Neural cell (in vitro differentiated cells): ENCODE data around the gene SH3RF2. TPM values are rescaled to one million over a fixed set of nuclear protein-coding genes. Genes with fewer than 3 reads are reported as not detected.

Experiments
- H2AFZ ChIP-seq: fragments of 200-600, 300-800 bp; sonication (generic), shearing (Covaris generic); 2 replicates; pipeline ENCODE4 v1.6.0; 2014; ENCODE audit warnings: low read depth, mild to moderate bottlenecking, antibody characterized with exemption, low read length, moderate library complexity
- H3F3A ChIP-seq: fragments of 200-600 bp; shearing (Covaris generic); 2 replicates; pipeline ENCODE4 v1.6.1; 2016; ENCODE audit warnings: mild to moderate bottlenecking, moderate library complexity, mixed read lengths, antibody characterized with exemption, low read length; ENCODE audit not compliant: insufficient read depth, poor library complexity, severe bottlenecking
- H3K27ac ChIP-seq: fragments of 200-600, 300-800 bp; sonication (generic), shearing (Covaris generic); 2 replicates; pipeline ENCODE4 v1.5.1; 2014; ENCODE audit warnings: mild to moderate bottlenecking, low read length, moderate library complexity
- H3K27me3 ChIP-seq: fragments of 300-800, 200-600 bp; sonication (generic), shearing (Covaris generic); 2 replicates; pipeline ENCODE4 v1.6.0; 2014; ENCODE audit warnings: mild to moderate bottlenecking, low read depth, low read length, moderate library complexity; ENCODE audit not compliant: insufficient read depth
- H3K36me3 ChIP-seq: fragments of 300-800, 200-600 bp; sonication (generic), shearing (Covaris generic); 2 replicates; pipeline ENCODE4 v1.5.1; 2014; ENCODE audit warnings: mild to moderate bottlenecking, antibody characterized with exemption, low read length, moderate library complexity; ENCODE audit not compliant: insufficient read depth
- H3K4me2 ChIP-seq: fragments of 300-800, 200-600 bp; sonication (generic), shearing (Covaris generic); 2 replicates; pipeline ENCODE4 v1.6.0; 2014; ENCODE audit warnings: mild to moderate bottlenecking, low read length
- H3K4me3 ChIP-seq: fragments of 300-800, 200-600 bp; sonication (generic), shearing (Covaris generic); 2 replicates; pipeline ENCODE4 v1.5.1; 2014; ENCODE audit warnings: mild to moderate bottlenecking, low read length, moderate library complexity
- H3K79me2 ChIP-seq: fragments of 200-600 bp; shearing (Covaris generic); replicated peaks from 2 replicates; pipeline ENCODE4 v1.6.0; 2014; ENCODE audit warnings: mild to moderate bottlenecking, low read length, moderate library complexity; ENCODE audit not compliant: insufficient read depth
- H3K9ac ChIP-seq: fragments of 300-800, 200-600 bp; sonication (generic), shearing (Covaris generic); 2 replicates; pipeline ENCODE4 v1.6.1; 2016; ENCODE audit warnings: mild to moderate bottlenecking, low read length, mixed read lengths
- H3K9me2 ChIP-seq: fragments of 200-600 bp; shearing (Covaris generic); 2 replicates; pipeline ENCODE4 v1.6.1; 2016; ENCODE audit warnings: mild to moderate bottlenecking, low read length, mixed read lengths; ENCODE audit not compliant: insufficient read depth
- H3K9me3 ChIP-seq: fragments of 200-600, 300-800 bp; sonication (generic), shearing (Covaris generic); 2 replicates; pipeline ENCODE4 v1.6.1; 2016; ENCODE audit warnings: mild to moderate bottlenecking, mixed run types, low read length, moderate library complexity, mixed read lengths
- H4K20me1 ChIP-seq: fragments of 200-600 bp; shearing (Covaris generic); 2 replicates; pipeline ENCODE4 v1.6.1; 2016; ENCODE audit warnings: mild to moderate bottlenecking, mixed run types; ENCODE audit not compliant: insufficient read depth
- CTCF ChIP-seq: fragments of 450-650 bp; IDR thresholded peaks from 2 replicates; pipeline ENCODE4 v1.5.1; 2014; ENCODE audit warnings: antibody characterized with exemption, mild to moderate bottlenecking, moderate library complexity; ENCODE audit not compliant: poor library complexity, severe bottlenecking
- EP300 ChIP-seq: fragments of 450-650 bp; conservative IDR thresholded peaks from 2 replicates; pipeline ENCODE4 v1.6.1; 2014; ENCODE audit warnings: antibody characterized with exemption, mild to moderate bottlenecking, moderate library complexity; ENCODE audit not compliant: poor library complexity, severe bottlenecking
- EZH2 ChIP-seq: fragments of 200-600, 300-800 bp; shearing (Covaris generic), sonication (generic); IDR thresholded peaks from 2 replicates; pipeline ENCODE4 v1.6.1; 2014; ENCODE audit warnings: antibody characterized with exemption, low read length, borderline replicate concordance, mild to moderate bottlenecking; ENCODE audit not compliant: insufficient read depth, poor library complexity, severe bottlenecking
- MXI1 ChIP-seq: fragments of 450-650 bp; conservative IDR thresholded peaks from 2 replicates; pipeline ENCODE4 v1.6.1; 2014; ENCODE audit warnings: antibody characterized with exemption, mild to moderate bottlenecking; ENCODE audit not compliant: poor library complexity, severe bottlenecking
- POLR2AphosphoS5 ChIP-seq: IDR thresholded peaks from 2 replicates; pipeline ENCODE4 v1.6.1; 2012
- RAD21 ChIP-seq: fragments of 450-650 bp; conservative IDR thresholded peaks from 2 replicates; pipeline ENCODE4 v1.6.1; 2014; ENCODE audit warnings: antibody characterized with exemption, mild to moderate bottlenecking, moderate library complexity
- REST ChIP-seq: IDR thresholded peaks from 2 replicates; pipeline ENCODE4 v1.6.1; 2012; ENCODE audit warnings: borderline replicate concordance
- SMC3 ChIP-seq: fragments of 450-650 bp; conservative IDR thresholded peaks from 2 replicates; pipeline ENCODE4 v1.6.1; 2014; ENCODE audit warnings: antibody characterized with exemption, mild to moderate bottlenecking, moderate library complexity; ENCODE audit not compliant: poor library complexity
- TAF1 ChIP-seq: IDR thresholded peaks from 2 replicates; pipeline ENCODE4 v1.6.1; 2012; ENCODE audit warnings: low read depth
- polyA plus RNA-seq: library from polyadenylated mRNA; depleted of rRNA; stranded (reverse); fragments of >200 nt; gene quantifications from 2 replicates; pipeline ENCODE4 v1.2.3, GENCODE V29; 2014

Gene SH3RF2
- polyA plus RNA-seq, 1 donor from 2014 or later = not detected

GRCh38 chr5:146091881-146092280 is 155.5 kb downstream of the SH3RF2 start:
- H3K27me3 ChIP-seq = no peaks in the 10 kb centered on the region
- no peak overlapping the region for H3K27ac ChIP-seq
- H3K9me2 ChIP-seq = no peaks in the 10 kb centered on the region
- H3K9ac ChIP-seq = no peak overlapping the region
- H3K9me3 ChIP-seq = no peaks in the 10 kb centered on the region
- H3K36me3 ChIP-seq = no peaks in the 10 kb centered on the region
- no peak overlapping the region for H2AFZ ChIP-seq
- H3K4me2 ChIP-seq = no peak overlapping the region
- no peaks in the 10 kb centered on the region for H4K20me1 ChIP-seq
- no peaks in the 10 kb centered on the region for H3K79me2 ChIP-seq
- H3F3A ChIP-seq = no peaks in the 10 kb centered on the region
- H3K4me3 ChIP-seq = no peak overlapping the region
- no peak for TF ChIP-seq CTCF
- no peak for TF ChIP-seq POLR2AphosphoS5
- TF ChIP-seq REST = no peak
- no peak for TF ChIP-seq RAD21
- no peak for TF ChIP-seq TAF1
- TF ChIP-seq EP300 = no peak
- TF ChIP-seq EZH2 = no peak
- no peak for TF ChIP-seq SMC3
- no peak for TF ChIP-seq MXI1

- H3K79me2 ChIP-seq = no peaks in the 10 kb centered on the region
- no peak overlapping the region for H3K4me2 ChIP-seq
- no peaks in the 10 kb centered on the region for H3K9me3 ChIP-seq
- no peaks in the 10 kb centered on the region for H3K9me2 ChIP-seq
- H3K27ac ChIP-seq = no peak overlapping the region
- H3K9ac ChIP-seq = no peak overlapping the region
- H3K27me3 ChIP-seq = no peaks in the 10 kb centered on the region
- no peaks in the 10 kb centered on the region for H3F3A ChIP-seq
- H4K20me1 ChIP-seq = no peaks in the 10 kb centered on the region
- H3K4me3 ChIP-seq = no peak overlapping the region
- no peak overlapping the region for H2AFZ ChIP-seq
- TF ChIP-seq TAF1 = no peak
- TF ChIP-seq POLR2AphosphoS5 = no peak
- no peak for TF ChIP-seq RAD21
- no peak for TF ChIP-seq REST
- TF ChIP-seq SMC3 = no peak
- no peaks in the 10 kb centered on the region for H3K36me3 ChIP-seq
These were observed 161.7 kb downstream of the SH3RF2 start for GRCh38 chr5:146098047-146098446.
